T-helper 2 cell treated with Interferon-gamma antibody and Interleukin-4, amounts not matched to agents 100 ng/mL and 5 ng/mL, for 36 hours (primary cell): ENCODE results near the gene VPS35L. TPM values are rescaled to one million over a fixed set of nuclear protein-coding genes. Genes with fewer than 3 reads are reported as not detected.
"Not testable (repeated sequence)": the region's sequence is repeated elsewhere in the genome, so short reads cannot be mapped to it uniquely, and the experiment has no call there.

Experiments
- intact Hi-C: fragments of 100-400 bp; cut with micrococcal nuclease; formaldehyde crosslinking; loops from one replicate; pipeline ENCODE4 v1.15.1; 2023
- total RNA-seq: library from RNA; stranded (reverse); gene quantifications from 2 replicates; pipeline ENCODE4 v1.2.3, GENCODE V29; 2022

The VPS35L gene
- total RNA-seq, 1 donor from 2014 or later = 59.5 TPM

- intact Hi-C loops = loop anchor here (2.0 kb wide), 1 partner anchor 409 kb away; no protein-coding TSS in a partner anchor
Observed at GRCh38 chr16:19525385-19525723, 30.1 kb upstream of the VPS35L start.

DNA sequence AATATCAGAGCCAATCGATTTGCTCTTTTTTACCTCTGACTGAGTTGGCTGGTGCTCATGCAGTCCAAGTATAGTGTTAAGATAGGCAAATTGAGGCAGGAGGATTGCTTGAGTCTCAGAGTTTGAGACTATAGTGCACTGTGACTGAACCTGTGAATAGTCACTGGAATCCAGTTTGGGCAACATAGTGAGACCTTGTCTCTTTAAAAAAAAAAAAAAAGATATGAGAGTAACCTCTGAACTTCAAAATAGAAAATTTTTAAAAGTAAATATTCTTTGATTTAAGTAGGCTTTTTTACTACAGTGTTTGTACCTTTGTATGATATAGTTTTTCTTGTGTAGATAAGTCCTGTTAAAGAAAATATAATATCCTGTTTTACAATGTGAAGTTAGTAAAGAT lies 28.3 kb upstream of the VPS35L start:
- intact Hi-C loops = no loop called here

- intact Hi-C loops = no loop called here
Observed at GRCh38 chr16:19528666-19529065, 26.8 kb upstream of the VPS35L start.

DNA sequence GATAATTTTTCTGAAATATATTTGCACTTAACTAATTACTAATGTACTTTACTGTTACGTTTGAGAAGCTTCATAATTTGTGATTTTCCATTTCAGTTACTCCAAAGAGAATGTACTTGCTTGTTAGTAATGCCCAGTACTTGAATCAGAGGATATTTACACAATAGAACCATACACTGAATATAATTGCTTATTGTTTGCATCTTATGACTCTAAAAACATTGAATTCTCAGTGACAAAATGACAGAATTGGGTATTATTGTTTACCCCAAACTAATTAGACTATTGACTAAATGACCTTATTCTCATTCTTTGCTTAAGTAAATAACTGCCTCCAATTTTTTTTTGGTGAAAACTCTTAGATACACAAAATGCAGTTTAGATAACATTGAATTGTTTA lies 22.9 kb upstream of the VPS35L start:
- intact Hi-C loops = no loop called here

GRCh38 chr16:19540241-19540970 lies 15.1 kb upstream of the VPS35L start:
- intact Hi-C loops = no loop called here

GRCh38 chr16:19542138-19542821 lies 13.2 kb upstream of the VPS35L start:
- intact Hi-C loops = no loop called here

DNA sequence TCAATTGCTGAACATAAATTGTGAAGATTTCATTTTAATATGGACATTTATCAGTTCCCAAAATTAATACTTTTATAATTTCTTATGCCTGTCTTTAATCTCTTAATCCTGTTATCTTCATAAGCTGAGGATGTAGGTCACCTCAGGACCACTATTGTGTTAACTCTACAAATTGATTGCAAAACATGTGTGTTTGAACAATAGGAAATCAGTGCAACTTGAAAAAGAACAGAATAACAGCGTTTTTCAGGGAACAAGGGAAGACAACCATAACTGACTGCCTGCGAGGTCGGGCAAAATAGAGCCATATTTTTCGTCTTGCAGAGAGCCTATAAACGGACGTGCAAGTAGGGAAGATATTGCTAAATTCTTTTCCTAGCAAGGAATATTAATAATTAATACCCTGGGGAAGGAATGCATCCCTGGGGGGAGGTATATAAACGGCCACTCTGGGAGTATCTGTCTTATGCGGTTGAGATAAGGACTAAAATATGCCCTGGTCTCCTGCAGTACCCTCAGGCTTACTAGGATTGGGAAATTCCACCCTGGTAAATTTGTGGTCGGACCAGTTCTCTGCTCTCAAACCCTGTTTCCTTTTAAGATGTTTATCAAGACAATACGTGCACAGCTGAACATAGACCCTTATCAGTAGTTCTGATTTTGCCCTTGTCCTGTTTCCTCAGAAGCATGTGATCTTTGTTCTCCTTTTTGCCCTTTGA lies 12.1 kb upstream of the VPS35L start:
- intact Hi-C loops = not testable (repeated sequence)

DNA sequence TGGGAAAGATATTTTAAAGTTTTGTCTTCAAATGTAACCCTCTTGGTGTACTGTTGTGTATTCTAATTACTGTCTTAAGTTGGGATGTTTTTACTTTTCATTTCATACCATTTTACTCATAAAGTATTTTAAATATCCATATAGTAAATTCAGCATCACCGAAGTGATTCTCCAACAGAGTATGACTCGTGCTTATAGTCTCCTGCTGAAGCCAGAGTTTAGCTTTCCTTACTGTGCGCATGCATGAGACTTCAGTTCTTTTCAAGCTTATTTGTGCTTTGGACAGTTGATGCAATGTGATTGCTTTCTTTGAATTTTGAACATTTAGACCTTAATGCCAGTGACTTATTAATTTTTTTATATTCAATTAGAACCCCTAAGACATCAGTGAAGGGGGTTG lies 7.4 kb upstream of the VPS35L start:
- intact Hi-C loops = no loop called here

GRCh38 chr16:19549673-19550072 lies 5.8 kb upstream of the VPS35L start:
- intact Hi-C loops = no loop called here

DNA sequence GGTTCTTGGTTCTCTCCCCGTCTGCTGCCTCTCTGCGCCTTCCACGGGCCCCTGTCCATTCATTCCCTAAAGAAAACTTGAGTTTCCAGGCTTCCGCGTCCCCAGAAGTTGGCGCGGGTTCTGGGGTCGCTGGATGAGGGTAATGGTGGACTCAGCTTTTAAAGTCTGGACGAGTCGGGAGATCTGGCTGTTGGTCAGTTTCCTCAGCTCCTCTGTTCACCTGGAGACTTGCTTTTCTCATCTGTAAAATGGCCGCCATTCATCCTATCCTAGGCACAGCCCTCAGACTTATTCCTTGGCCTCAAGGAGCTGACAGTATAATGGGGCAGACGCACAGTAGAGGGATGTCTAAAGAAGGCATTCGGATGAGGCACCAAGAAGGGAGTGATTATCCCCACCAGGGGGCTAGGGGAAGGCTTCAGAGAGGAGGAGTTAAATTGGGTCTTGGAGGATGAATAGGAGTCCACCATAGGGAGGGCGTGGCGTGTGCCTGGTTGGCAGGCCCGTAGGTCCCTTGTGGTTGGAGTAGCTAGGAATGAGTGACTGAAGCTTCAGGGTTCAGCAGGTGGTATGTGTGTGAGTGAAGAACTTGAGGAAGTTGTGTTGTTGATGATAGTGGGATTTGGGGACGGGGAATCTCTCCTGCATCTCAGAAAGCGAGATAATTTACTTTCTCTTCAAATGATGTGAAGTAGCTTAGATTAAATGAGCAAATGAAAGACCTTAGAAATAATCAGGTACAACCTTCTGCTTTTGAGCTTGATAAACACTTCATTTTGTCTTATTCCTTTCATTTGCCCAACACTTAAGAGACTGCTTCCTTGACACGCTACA lies 652 bp downstream of the VPS35L start:
- intact Hi-C loops = loop anchor here (1.0 to 5.0 kb wide), 5 partner anchors 33 to 1346 kb away; partner anchors contain the start of genes CCP110, COQ7, DCUN1D3 and IQCK

DNA sequence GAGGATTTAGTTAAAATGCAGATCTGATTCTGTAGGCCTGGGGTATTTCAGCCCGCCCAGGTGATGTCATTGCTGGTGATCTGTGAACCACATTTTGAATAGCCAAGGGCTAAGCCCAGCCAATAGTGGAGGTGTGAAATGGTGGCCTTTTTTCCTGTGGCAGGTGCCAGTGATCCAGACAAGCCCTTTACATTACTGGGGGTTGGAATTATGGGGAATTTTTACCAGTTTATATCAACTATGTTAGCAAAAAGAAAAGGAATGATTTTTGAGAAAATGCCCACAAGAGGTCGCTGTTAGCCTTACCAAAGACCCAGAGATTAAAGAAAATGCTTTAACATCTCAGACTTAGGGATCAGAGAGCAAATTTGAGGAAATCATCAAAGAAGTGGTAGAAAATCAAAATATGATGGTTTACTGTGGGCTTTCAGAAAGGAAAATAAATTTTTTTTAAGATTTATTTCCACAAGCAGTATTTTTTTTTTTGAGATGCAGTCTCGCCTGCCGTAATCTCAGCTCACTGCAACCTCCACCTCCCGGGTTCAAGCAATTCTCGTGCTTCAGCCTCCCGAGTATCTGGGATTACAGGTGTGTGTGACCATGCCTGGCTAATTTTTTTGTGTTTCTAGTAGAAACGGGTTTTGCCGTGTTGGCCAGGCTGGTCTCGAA lies 3.9 kb downstream of the VPS35L start:
- intact Hi-C loops = loop anchor here (1.0 to 5.0 kb wide), 2 partner anchors 327 to 1343 kb away; partner anchors contain the start of genes DCUN1D3 and LYRM1

- intact Hi-C loops = no loop called here
Observed at GRCh38 chr16:19560078-19560477, 4.6 kb downstream of the VPS35L start.

DNA sequence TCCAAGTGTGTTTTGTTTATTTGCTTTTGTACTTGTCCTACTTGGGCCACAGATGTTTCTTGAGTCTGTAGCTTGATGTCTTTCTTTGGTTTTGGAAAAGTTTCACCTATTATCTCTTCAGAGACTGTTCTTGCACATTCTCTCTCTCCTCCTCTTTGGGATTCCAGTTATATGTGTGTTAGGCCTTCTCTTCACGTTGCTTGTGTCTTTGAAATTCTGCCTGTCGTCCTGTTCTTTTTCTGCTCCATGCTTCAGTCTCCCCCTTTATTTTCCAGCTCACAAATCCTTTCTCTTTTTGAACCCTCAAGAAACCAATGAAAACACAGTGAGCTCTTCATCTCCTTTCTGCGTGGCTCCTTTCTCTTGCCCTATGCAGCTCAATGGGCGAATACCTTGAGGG lies 7.9 kb downstream of the VPS35L start:
- intact Hi-C loops = no loop called here

DNA sequence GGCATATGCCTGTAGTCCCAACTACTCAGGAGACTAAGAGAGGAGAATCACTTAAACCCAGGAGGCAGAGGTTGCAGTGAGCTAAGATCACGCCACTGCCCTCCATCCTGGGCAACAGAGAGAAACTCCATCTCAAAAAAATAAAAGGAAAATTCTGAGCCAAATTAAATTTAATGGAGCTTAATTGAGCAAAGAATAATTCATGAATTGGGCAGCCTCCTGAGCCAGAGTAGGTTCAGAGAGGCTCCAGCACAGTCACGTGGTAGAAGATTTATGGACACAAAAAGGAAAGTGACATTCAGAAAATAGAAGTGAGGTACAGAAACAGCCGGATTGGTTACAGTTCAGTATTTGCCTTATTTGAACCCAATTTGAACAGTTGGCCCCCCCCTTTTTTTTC lies 10.9 kb downstream of the VPS35L start:
- intact Hi-C loops = no loop called here

DNA sequence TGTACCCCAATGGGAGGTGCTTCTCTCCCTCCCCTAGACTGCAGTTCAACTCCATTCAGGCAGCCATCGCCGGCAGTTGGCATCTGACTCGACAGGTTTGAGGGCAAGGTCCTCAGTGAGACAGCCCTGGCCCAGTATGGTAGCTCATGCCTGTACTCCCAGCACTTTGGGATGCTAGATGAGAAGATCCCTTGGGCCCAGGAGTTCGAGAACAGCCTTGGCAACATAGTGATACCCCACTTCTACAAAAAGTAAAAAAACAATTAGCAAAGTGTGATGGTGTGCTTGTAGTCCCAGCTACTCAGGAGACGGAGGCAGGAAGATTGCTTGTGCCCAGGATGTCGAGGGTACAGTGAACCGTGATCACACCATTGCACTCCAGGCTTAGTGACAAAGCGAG lies 12.1 kb downstream of the VPS35L start:
- intact Hi-C loops = no loop called here

DNA sequence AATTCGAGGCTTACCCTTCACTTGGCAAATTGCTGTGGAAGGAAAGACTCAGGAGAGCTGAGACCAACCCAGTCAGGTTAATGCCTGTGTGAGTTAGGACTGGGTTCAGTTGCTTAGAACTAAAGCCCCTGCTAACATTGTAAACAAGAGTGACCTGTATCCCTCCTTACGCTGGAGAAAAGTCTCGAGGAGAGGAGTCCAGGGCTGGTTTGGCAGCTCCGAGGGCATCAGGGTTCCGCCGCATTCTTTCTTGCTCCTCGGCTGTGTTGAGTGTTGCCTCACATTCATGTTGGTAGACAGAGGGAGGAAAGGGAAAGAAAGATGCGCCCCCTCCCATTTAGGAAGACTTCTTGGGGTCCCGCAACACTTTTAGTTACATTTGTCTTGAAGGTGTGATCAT lies 18.5 kb downstream of the VPS35L start:
- intact Hi-C loops = no loop called here

DNA sequence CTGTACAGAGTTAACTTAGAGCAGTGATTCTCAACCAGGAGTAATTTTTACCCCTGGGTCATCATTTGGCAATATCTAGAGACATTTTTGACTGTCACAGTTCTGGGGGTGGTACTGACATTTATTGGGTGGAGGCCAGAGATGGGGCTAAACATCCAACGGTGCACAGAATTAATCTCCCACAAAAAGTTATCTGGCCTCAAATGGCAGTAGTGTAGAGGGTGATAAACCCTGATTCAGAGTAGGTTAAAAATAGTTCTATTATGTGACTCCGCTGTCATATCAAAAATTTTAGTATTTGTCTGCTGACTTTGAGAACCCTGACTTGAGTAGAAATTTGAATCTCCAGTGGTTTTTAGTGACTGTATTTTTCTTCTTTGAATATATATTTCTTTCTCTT lies 19.1 kb downstream of the VPS35L start:
- intact Hi-C loops = no loop called here

- intact Hi-C loops = no loop called here
Observed at GRCh38 chr16:19578378-19578971, 23.0 kb downstream of the VPS35L start.

- intact Hi-C loops = no loop called here
Observed at GRCh38 chr16:19582050-19582831, 26.7 kb downstream of the VPS35L start.
